ENCODE data around the gene SIL1.
"Not testable (repeated sequence)": the region's sequence is repeated elsewhere in the genome, so short reads cannot be mapped to it uniquely, and the experiment has no call there.

Gene SIL1

GRCh38 chr5:139116100-139116655 is 82.0 kb downstream of the SIL1 start:
- no peak overlapping the region for H3K4me3 ChIP-seq (replicated peaks in 1 of 2; ENCODE audit: low read depth in 2 of 2, low read length in 2 of 2)
- DNase-seq (ENCODE audit: low read depth in 2 of 2), result no peak
- TF ChIP-seq CTCF (IDR thresholded peaks at IDR 0.05; ENCODE audit: low read depth, low read length), result no peak

GRCh38 chr5:139113892-139114291 is 84.3 kb downstream of the SIL1 start:
- H3K4me3 ChIP-seq (replicated peaks in 1 of 2; ENCODE audit: low read depth in 2 of 2, low read length in 2 of 2), result no peak overlapping the region
- no peak for DNase-seq (ENCODE audit: low read depth in 2 of 2)
- no peak for TF ChIP-seq CTCF (IDR thresholded peaks at IDR 0.05; ENCODE audit: low read depth, low read length)

- H3K4me3 ChIP-seq (replicated peaks in 1 of 2; ENCODE audit: low read depth in 2 of 2, low read length in 2 of 2); DNase-seq (ENCODE audit: low read depth in 2 of 2): not testable (repeated sequence)
Observed at GRCh38 chr5:139112362-139112761, 85.8 kb downstream of the SIL1 start.

GRCh38 chr5:139110526-139111168 is 87.5 kb downstream of the SIL1 start:
- DNase-seq (ENCODE audit: low read depth in 2 of 2), result no peak
- TF ChIP-seq CTCF (IDR thresholded peaks at IDR 0.05; ENCODE audit: low read depth, low read length), result no peak
- H3K4me3 ChIP-seq (replicated peaks in 1 of 2; ENCODE audit: low read depth in 2 of 2, low read length in 2 of 2), result no peak overlapping the region

GRCh38 chr5:139108063-139108824 is 89.9 kb downstream of the SIL1 start:
- DNase-seq (ENCODE audit: low read depth in 2 of 2), result peak in 1 of 2 donors; percentile 22
- no peak overlapping the region for H3K4me3 ChIP-seq (replicated peaks in 1 of 2; ENCODE audit: low read depth in 2 of 2, low read length in 2 of 2)
- TF ChIP-seq CTCF (IDR thresholded peaks at IDR 0.05; ENCODE audit: low read depth, low read length), result no peak

- no peak overlapping the region for H3K4me3 ChIP-seq (replicated peaks in 1 of 2; ENCODE audit: low read depth in 2 of 2, low read length in 2 of 2)
- no peak for DNase-seq (ENCODE audit: low read depth in 2 of 2)
- no peak for TF ChIP-seq CTCF (IDR thresholded peaks at IDR 0.05; ENCODE audit: low read depth, low read length)
Observed at GRCh38 chr5:139105621-139106071, 92.5 kb downstream of the SIL1 start.

GRCh38 chr5:139104577-139105276 is 93.4 kb downstream of the SIL1 start:
- H3K4me3 ChIP-seq (replicated peaks in 1 of 2; ENCODE audit: low read depth in 2 of 2, low read length in 2 of 2), result no peak overlapping the region
- no peak for TF ChIP-seq CTCF (IDR thresholded peaks at IDR 0.05; ENCODE audit: low read depth, low read length)
- DNase-seq (ENCODE audit: low read depth in 2 of 2), result peak; percentile 88 to 95
